Motor neuron (in vitro differentiated cells): ENCODE measurements around the gene BEND3. TPM values are rescaled to one million over a fixed set of nuclear protein-coding genes. Genes with fewer than 3 reads are reported as not detected.
"Not testable (repeated sequence)": the region's sequence is repeated elsewhere in the genome, so short reads cannot be mapped to it uniquely, and the experiment has no call there.

Experiments used
- ATAC-seq, 8 experiments: fragments of 200-7000 bp; cut with Tn5 transposase; replicated peaks in 6 of 8; 2 replicates each; pipeline ENCODE4 v1.8.0; 2021; ENCODE audit warnings: mild to moderate bottlenecking in 8 of 8, moderate library complexity in 8 of 8
- H3K27ac ChIP-seq, 2 donors: fragments of 250-450 bp; sonication (Bioruptor Pico); 2 replicates each; pipeline ENCODE4 v1.9.0; 2021; ENCODE audit warnings: antibody characterized with exemption in 2 of 2, mild to moderate bottlenecking in 2 of 2, moderate library complexity in 1 of 2
- H3K4me1 ChIP-seq, 2 donors: fragments of 250-450 bp; sonication (Bioruptor Pico); replicated peaks in 1 of 2; 2 replicates each; pipeline ENCODE4 v1.6.1; 2021; ENCODE audit warnings: antibody characterized with exemption in 2 of 2, mild to moderate bottlenecking in 2 of 2, moderate library complexity in 1 of 2
- H3K4me3 ChIP-seq, 5 donors: fragments of 250-450 bp; sonication (Bioruptor Pico); 2 replicates each; pipeline ENCODE4 v1.9.0; 2021; ENCODE audit warnings: antibody characterized with exemption in 5 of 5, mild to moderate bottlenecking in 5 of 5, moderate library complexity in 4 of 5
- WGBS, 10 experiments: fragments of 450-650 bp; shearing (Covaris generic); methylation state at CpG; one replicate each; pipeline ENCODE4 v1.0.0; 2022; 5-methylcytosine and 5-hydroxymethylcytosine counted together
- in situ Hi-C, 9 experiments: fragments of 400-800 bp; cut with MboI; loops; one replicate each; pipeline ENCODE4 v1.15.0; 2021; ENCODE audit warnings: low sequenced_read_pairs in 9 of 9, low pct_unique_long_range_greater_than_20kb in 2 of 9; ENCODE audit not compliant: unreplicated experiment in 9 of 9
- total RNA-seq, 8 experiments: library from RNA; unstranded; fragments of 300-600 nt; gene quantifications; 2 replicates each; pipeline versions ENCODE4 v1.2.3 to v1.2.4, GENCODE V29; 2022

The BEND3 gene
- total RNA-seq, 8 experiments from 2014 or later = 2.1 to 12.4 (median 5.0) TPM

- Histone ChIP-seq H3K4me1 (peaks cover 4 to 6% of the 10 kb centered on the region in 2 donors), H3K4me3 (no peak overlapping the region), H3K27ac (no peak overlapping the region)
- in situ Hi-C loops = no loop called here
- WGBS, 10 experiments = 88 to 100% (median 100%) methylated on average over 1 of the region's 1 CpG; no CpG with 5 or more reads in 3 of the 10 experiments
- no peak for ATAC-seq
Observed at GRCh38 chr6:107033126-107033525, 82.2 kb downstream of the BEND3 start.

- H3K4me1 ChIP-seq = peaks cover 4 to 6% of the 10 kb centered on the region in 2 donors
- H3K27ac ChIP-seq = no peak overlapping the region
- 50 to 100% (median 68%) methylated on average over 1 to 2 of the region's 2 CpGs; no CpG with 5 or more reads in 2 of the 10 experiments for WGBS, 10 experiments
- ATAC-seq = no peak
- in situ Hi-C loops = no loop called here
- no peak overlapping the region for H3K4me3 ChIP-seq
Observed at GRCh38 chr6:107032051-107032450, 83.3 kb downstream of the BEND3 start.

GRCh38 chr6:107030151-107030550 lies 85.2 kb downstream of the BEND3 start:
- Histone ChIP-seq H3K27ac (no peak overlapping the region), H3K4me1 (peaks cover 4 to 6% of the 10 kb centered on the region in 2 donors), H3K4me3 (no peak overlapping the region)
- in situ Hi-C loops = no loop called here
- no peak for ATAC-seq
- 30 to 100% (median 61%) methylated on average over 1 to 4 of the region's 5 CpGs; no CpG with 5 or more reads in 1 of the 10 experiments for WGBS, 10 experiments

GRCh38 chr6:107026965-107027364 lies 88.3 kb downstream of the BEND3 start:
- WGBS, 10 experiments = 60 to 100% (median 94%) methylated on average over 2 to 6 of the region's 8 CpGs; no CpG with 5 or more reads in 1 of the 10 experiments
- no peak overlapping the region for H3K4me3 ChIP-seq
- peaks cover 4 to 6% of the 10 kb centered on the region in 2 donors for H3K4me1 ChIP-seq
- in situ Hi-C loops = no loop called here
- no peak overlapping the region for H3K27ac ChIP-seq
- no peak for ATAC-seq

- no peak for ATAC-seq
- in situ Hi-C loops = no loop called here
- H3K27ac ChIP-seq = no peak overlapping the region
- H3K4me1 ChIP-seq = no peaks in the 10 kb centered on the region
- WGBS, 10 experiments = 14 to 100% (median 85%) methylated on average over 1 of the region's 1 CpG; no CpG with 5 or more reads in 2 of the 10 experiments
- H3K4me3 ChIP-seq = no peak overlapping the region
Observed at GRCh38 chr6:107021446-107022185, 93.7 kb downstream of the BEND3 start.

GRCh38 chr6:107020239-107020638 lies 95.1 kb downstream of the BEND3 start:
- ATAC-seq = no peak
- Histone ChIP-seq H3K4me3 (no peak overlapping the region), H3K4me1 (no peaks in the 10 kb centered on the region), H3K27ac (no peak overlapping the region)
- WGBS, 10 experiments = 29 to 90% (median 80%) methylated on average over 1 to 4 of the region's 4 CpGs; no CpG with 5 or more reads in 1 of the 10 experiments
- in situ Hi-C loops = no loop called here

- H3K4me1 ChIP-seq, H3K27ac ChIP-seq, ATAC-seq, H3K4me3 ChIP-seq, in situ Hi-C loops: not testable (repeated sequence)
- WGBS, 10 experiments = 50 to 100% (median 85%) methylated on average over 2 to 4 of the region's 8 CpGs; no CpG with 5 or more reads in 2 of the 10 experiments
Observed at GRCh38 chr6:107019628-107020027, 95.7 kb downstream of the BEND3 start.

- no peak overlapping the region for H3K4me3 ChIP-seq
- ATAC-seq = no peak
- no peaks in the 10 kb centered on the region for H3K4me1 ChIP-seq
- in situ Hi-C loops = no loop called here
- whole genome bisulfite sequencing, 10 experiments = 14 to 100% (median 89%) methylated on average over 1 to 5 of the region's 5 CpGs; no CpG with 5 or more reads in 1 of the 10 experiments
- no peak overlapping the region for H3K27ac ChIP-seq
Observed at GRCh38 chr6:107019047-107019446, 96.3 kb downstream of the BEND3 start.

Other genes with a start within 250 kb of the BEND3 start
- gene CD24, start 140.8 kb downstream of the BEND3 start, total RNA-seq = 100 to 1,000 TPM in 5 of 8 experiments, 1 to 10 TPM in 2, under 1 TPM in 1; 0.52 to 936 (median 473) TPM
- 10 to 100 TPM; 18.8 to 29.4 (median 26.8) TPM for gene MTRES1, start 87.3 kb downstream of the BEND3 start, total RNA-seq